GM23248 (cell line): ENCODE data around the gene POP7. TPM values are rescaled to one million over a fixed set of nuclear protein-coding genes. Genes with fewer than 3 reads are reported as not detected.

Source experiments
- DNase-seq: peaks from one replicate; pipeline ENCODE4 v3.0.0-alpha.2; 2015
- H2AFZ ChIP-seq: fragments of 200-600 bp; sonication (generic); 2 replicates; pipeline ENCODE4 v1.6.1; 2016; ENCODE audit warnings: antibody characterized with exemption
- H3F3A ChIP-seq: fragments of 200-600 bp; sonication (generic); 2 replicates; pipeline ENCODE4 v1.6.1; 2016; ENCODE audit warnings: mild to moderate bottlenecking, antibody characterized with exemption, mixed run types; ENCODE audit not compliant: insufficient read depth
- H3K27ac ChIP-seq: fragments of 200-600 bp; sonication (generic); 2 replicates; pipeline ENCODE4 v1.5.1; 2016; ENCODE audit warnings: mild to moderate bottlenecking
- H3K27me3 ChIP-seq: fragments of 200-600 bp; sonication (generic); replicated peaks from 2 replicates; pipeline ENCODE4 v1.6.1; 2016; ENCODE audit warnings: mild to moderate bottlenecking; ENCODE audit not compliant: insufficient read depth
- H3K36me3 ChIP-seq: fragments of 200-600 bp; sonication (generic); 2 replicates; pipeline ENCODE4 v1.6.1; 2016; ENCODE audit warnings: low read depth, mild to moderate bottlenecking
- H3K4me1 ChIP-seq: fragments of 200-600 bp; sonication (generic); 2 replicates; pipeline ENCODE4 v1.6.1; 2016; ENCODE audit warnings: mild to moderate bottlenecking; ENCODE audit not compliant: insufficient read depth
- H3K4me2 ChIP-seq: fragments of 200-600 bp; sonication (generic); one replicate; pipeline ENCODE4 v1.6.1; 2016; ENCODE audit warnings: mild to moderate bottlenecking; ENCODE audit not compliant: unreplicated experiment
- H3K4me3 ChIP-seq: fragments of 200-600 bp; sonication (generic); 2 replicates; pipeline ENCODE4 v1.5.1; 2016; ENCODE audit warnings: mild to moderate bottlenecking
- H3K79me2 ChIP-seq: fragments of 200-600 bp; sonication (generic); 2 replicates; pipeline ENCODE4 v1.6.1; 2016; ENCODE audit warnings: mild to moderate bottlenecking; ENCODE audit not compliant: insufficient read depth
- H3K9ac ChIP-seq: fragments of 200-600 bp; sonication (generic); 2 replicates; pipeline ENCODE4 v1.6.1; 2016; ENCODE audit warnings: mild to moderate bottlenecking
- H3K9me2 ChIP-seq: fragments of 200-600 bp; sonication (generic); 2 replicates; pipeline ENCODE4 v1.6.1; 2016; ENCODE audit warnings: mixed run types, mild to moderate bottlenecking, moderate library complexity; ENCODE audit not compliant: insufficient read depth
- H3K9me3 ChIP-seq: fragments of 200-600 bp; sonication (generic); one replicate; pipeline ENCODE4 v1.6.1; 2017; ENCODE audit warnings: low read depth
- H4K20me1 ChIP-seq: fragments of 200-600 bp; sonication (generic); 2 replicates; pipeline ENCODE4 v1.6.0; 2016; ENCODE audit not compliant: insufficient read depth
- EZH2 ChIP-seq: fragments of 200-600 bp; sonication (generic); IDR thresholded peaks from 2 replicates; pipeline ENCODE4 v1.6.1; 2018; ENCODE audit warnings: antibody characterized with exemption, mild to moderate bottlenecking; ENCODE audit not compliant: insufficient read depth, poor library complexity, severe bottlenecking
- EZH2phosphoT487 ChIP-seq: fragments of 200-600 bp; sonication (generic); IDR thresholded peaks from 2 replicates; pipeline ENCODE4 v1.6.1; 2018; ENCODE audit warnings: antibody characterized with exemption, moderate library complexity, mild to moderate bottlenecking, low read depth; ENCODE audit not compliant: insufficient read depth
- WGBS, 2 experiments: methylation state at CpG; one replicate each; pipeline ENCODE4 v1.1.6; 2015 to 2017; ENCODE audit warnings: low lambda C conversion rate in 2 of 2, low coverage in 1 of 2; ENCODE audit errors: missing lambda C conversion rate in 2 of 2; 5-methylcytosine and 5-hydroxymethylcytosine counted together
- in situ Hi-C: fragments of 300-500 bp; cut with MboI; formaldehyde crosslinking; loops from 2 replicates; pipeline ENCODE4 v1.15.0; 2020
- polyA plus RNA-seq: library from polyadenylated mRNA; unstranded; fragments of >200 nt; fragmentation: Nextera tagmentation; extraction: Ambion mirVana; gene quantifications from 2 replicates; pipeline ENCODE4 v1.2.1, GENCODE V29; 2016
- total RNA-seq: library from RNA; depleted of rRNA; stranded (reverse); fragments of >200 nt; shearing (Covaris generic); gene quantifications from 2 replicates; pipeline ENCODE4 v1.2.3, GENCODE V29; 2014

POP7 gene
- total and polyA plus RNA-seq, 2 experiments from 2014 or later = 31.3 to 63.4 TPM

- Histone ChIP-seq H4K20me1 (no peaks in the 10 kb centered on the region), H3K79me2 (peaks cover 35% of the 10 kb centered on the region), H3K4me3 (peak within 1 kb of the TSS; percentile 98), H3F3A (no peaks in the 10 kb centered on the region), H2AFZ (peak within 1 kb of the TSS; percentile 63), H3K4me2 (peak within 1 kb of the TSS; percentile 68), H3K27ac (peak within 1 kb of the TSS; percentile 92), H3K9me2 (no peaks in the 10 kb centered on the region), H3K9ac (peak within 1 kb of the TSS; percentile 94), H3K4me1 (no peaks in the 10 kb centered on the region), H3K27me3 (no peaks in the 10 kb centered on the region), H3K36me3 (peaks cover 4% of the 10 kb centered on the region; the same call in 1 of the 2 replicates), H3K9me3 (no peaks in the 10 kb centered on the region)
- peak; percentile 98 for DNase-seq
- WGBS, 2 experiments = 1% methylated on average over 23 to 61 of the region's 65 CpGs
- no peak for TF ChIP-seq EZH2phosphoT487
- no peak for TF ChIP-seq EZH2
- in situ Hi-C loops = no loop called here
These were observed 32.5 kb upstream of the POP7 start, which contains the start of gene GNB2 for GRCh38 chr7:100673302-100673941. Gene GNB2 (plus strand): TSS chr7:100673740. CDS start chr7:100676266, 2,526 bp downstream.

- peak overlapping the region; percentile 98 for H3K4me3 ChIP-seq
- no peaks in the 10 kb centered on the region for H3K9me2 ChIP-seq
- in situ Hi-C loops = no loop called here
- peak; percentile 60 for DNase-seq
- peaks cover 37% of the 10 kb centered on the region for H3K79me2 ChIP-seq
- no peaks in the 10 kb centered on the region for H3K9me3 ChIP-seq
- peak overlapping the region; percentile 92 for H3K27ac ChIP-seq
- H3K4me1 ChIP-seq = no peaks in the 10 kb centered on the region
- 2% methylated on average over 34 of the region's 34 CpGs; no CpG with 5 or more reads in 1 of the 2 experiments for WGBS, 2 experiments
- peak overlapping the region; percentile 68 for H3K4me2 ChIP-seq
- no peaks in the 10 kb centered on the region for H4K20me1 ChIP-seq
- no peaks in the 10 kb centered on the region for H3K27me3 ChIP-seq
- peak overlapping the region; percentile 63 for H2AFZ ChIP-seq
- peak overlapping the region; percentile 94 for H3K9ac ChIP-seq
- H3F3A ChIP-seq = no peaks in the 10 kb centered on the region
- TF ChIP-seq EZH2 (no peak), EZH2phosphoT487 (no peak)
- H3K36me3 ChIP-seq = peaks cover 4% of the 10 kb centered on the region; the same call in 1 of the 2 replicates
These were observed 31.9 kb upstream of the POP7 start for GRCh38 chr7:100673942-100674410.

- peak overlapping the region; percentile 32 for H2AFZ ChIP-seq
These were observed 31.4 kb upstream of the POP7 start for GRCh38 chr7:100674411-100675104.

GRCh38 chr7:100675105-100675451 is 30.8 kb upstream of the POP7 start:
- no peaks in the 10 kb centered on the region for H3K4me1 ChIP-seq
- H3K79me2 ChIP-seq = peaks cover 37% of the 10 kb centered on the region
- H3K4me2 ChIP-seq = peak overlapping the region; percentile 74
- no peak overlapping the region; the same call in 1 of the 2 replicates for H3K27ac ChIP-seq
- H3K27me3 ChIP-seq = no peaks in the 10 kb centered on the region
- no peaks in the 10 kb centered on the region for H4K20me1 ChIP-seq
- peak overlapping the region; percentile 98 for H3K4me3 ChIP-seq
- peak; percentile 61 for DNase-seq
- 0 to 1% methylated on average over 22 to 26 of the region's 46 CpGs for WGBS, 2 experiments
- in situ Hi-C loops = no loop called here
- H3K9me2 ChIP-seq = no peaks in the 10 kb centered on the region
- no peaks in the 10 kb centered on the region for H3K9me3 ChIP-seq
- no peaks in the 10 kb centered on the region for H3F3A ChIP-seq
- H3K36me3 ChIP-seq = peaks cover 4% of the 10 kb centered on the region; the same call in 1 of the 2 replicates
- TF ChIP-seq EZH2 (no peak), EZH2phosphoT487 (no peak)
- no peak overlapping the region for H2AFZ ChIP-seq
- peak overlapping the region; percentile 94 for H3K9ac ChIP-seq

More at GRCh38 chr7:100674411-100675104, 31.4 kb upstream of the POP7 start:
- Histone ChIP-seq H3K79me2 (peaks cover 37% of the 10 kb centered on the region), H3K4me2 (peak overlapping the region; percentile 68), H3F3A (no peaks in the 10 kb centered on the region), H3K4me1 (no peaks in the 10 kb centered on the region), H4K20me1 (no peaks in the 10 kb centered on the region), H3K4me3 (peak overlapping the region; percentile 98), H3K9me3 (no peaks in the 10 kb centered on the region), H3K9me2 (no peaks in the 10 kb centered on the region), H3K9ac (peak overlapping the region; percentile 94), H3K27ac (peak overlapping the region; percentile 92), H3K36me3 (peaks cover 4% of the 10 kb centered on the region; the same call in 1 of the 2 replicates), H3K27me3 (no peaks in the 10 kb centered on the region)
- 0 to 3% methylated on average over 35 to 43 of the region's 43 CpGs for WGBS, 2 experiments
- peak; percentile 44 for DNase-seq
- TF ChIP-seq EZH2 (no peak), EZH2phosphoT487 (no peak)
- in situ Hi-C loops = no loop called here
